PC-3 (cell line): ENCODE data around the gene SNAI3. TPM values are rescaled to one million over a fixed set of nuclear protein-coding genes. Genes with fewer than 3 reads are reported as not detected.

ENCODE experiments used
- ATAC-seq: fragments of 200-7000 bp; cut with Tn5 transposase; 2 replicates; pipeline ENCODE4 v1.9.1; 2020; ENCODE audit warnings: mild to moderate bottlenecking, moderate library complexity
- BruUV-seq: library from RNA; stranded (reverse); fragments of 400-500 nt; replicated peaks from 2 replicates; lab custom pipeline; 2021; lab: Mats Ljungman, UMichigan
- CTCF ChIA-PET: fragments of 300-600 bp; sonication (Branson Sonifier 250); formaldehyde crosslinking; loops from one replicate; lab custom pipeline; 2022; ENCODE audit warnings: antibody characterized with exemption; lab: Charles Lee
- POLR2A ChIA-PET: fragments of 300-600 bp; sonication (Branson Sonifier 250); formaldehyde crosslinking; loops from one replicate; lab custom pipeline; 2022; ENCODE audit warnings: antibody characterized with exemption; ENCODE audit not compliant: unreplicated experiment; lab: Charles Lee
- DNase-seq: peaks from one replicate; pipeline ENCODE4 v3.0.0-alpha.2; 2015
- H2AFZ ChIP-seq: fragments of 300-600 bp; sonication (generic); 2 replicates; pipeline ENCODE4 v1.6.0; 2016; ENCODE audit warnings: antibody characterized with exemption, low read length
- H3F3A ChIP-seq: fragments of 300-600 bp; sonication (generic); one replicate; pipeline ENCODE4 v1.6.0; 2017; ENCODE audit warnings: antibody characterized with exemption, low read length, control low read depth, mild to moderate bottlenecking; ENCODE audit not compliant: unreplicated experiment
- H3K27ac ChIP-seq: fragments of 300-600 bp; sonication (generic); 2 replicates; pipeline ENCODE4 v1.5.1; 2016; ENCODE audit warnings: mild to moderate bottlenecking, low read length
- H3K27me3 ChIP-seq: fragments of 300-600 bp; sonication (generic); 2 replicates; pipeline ENCODE4 v1.6.1; 2016; ENCODE audit warnings: low read length, mixed read lengths
- H3K36me3 ChIP-seq: fragments of 300-600 bp; sonication (generic); 2 replicates; pipeline ENCODE4 v1.6.1; 2016; ENCODE audit warnings: low read depth, mixed run types, low read length, mixed read lengths
- H3K4me1 ChIP-seq: fragments of 300-600 bp; sonication (generic); 2 replicates; pipeline ENCODE4 v1.5.1; 2016; ENCODE audit warnings: low read length; ENCODE audit not compliant: insufficient read depth
- H3K4me2 ChIP-seq: fragments of 300-600 bp; sonication (generic); 2 replicates; pipeline ENCODE4 v1.6.0; 2016; ENCODE audit warnings: low read length
- H3K4me3 ChIP-seq: fragments of 300-600 bp; sonication (generic); 2 replicates; pipeline ENCODE4 v1.5.1; 2016; ENCODE audit warnings: mild to moderate bottlenecking, low read length, mixed read lengths
- H3K79me2 ChIP-seq: fragments of 300-600 bp; sonication (generic); 2 replicates; pipeline ENCODE4 v1.6.1; 2017; ENCODE audit warnings: low read length, mixed read lengths
- H3K9ac ChIP-seq: fragments of 300-600 bp; sonication (generic); 2 replicates; pipeline ENCODE4 v1.6.0; 2016; ENCODE audit warnings: mild to moderate bottlenecking, low read length
- H3K9me2 ChIP-seq: fragments of 300-600 bp; sonication (generic); replicated peaks from 2 replicates; pipeline ENCODE4 v1.6.1; 2016; ENCODE audit warnings: mixed run types, low read length, mixed read lengths
- H3K9me3 ChIP-seq: fragments of 300-600 bp; sonication (generic); 2 replicates; pipeline ENCODE4 v1.6.1; 2016; ENCODE audit warnings: low read length, mixed read lengths
- H4K20me1 ChIP-seq: fragments of 300-600 bp; sonication (generic); 2 replicates; pipeline ENCODE4 v1.6.1; 2016; ENCODE audit warnings: low read length, mixed read lengths
- CTCF ChIP-seq: fragments of 300-600 bp; sonication (generic); conservative IDR thresholded peaks from 2 replicates; pipeline ENCODE4 v1.5.1; 2017; ENCODE audit warnings: antibody characterized with exemption, low read depth, mild to moderate bottlenecking, low read length
- EZH2 ChIP-seq: fragments of 300-600 bp; sonication (generic); IDR thresholded peaks from one replicate; pipeline ENCODE4 v1.6.1; 2017; ENCODE audit warnings: antibody characterized with exemption, mild to moderate bottlenecking, low read length; ENCODE audit not compliant: unreplicated experiment
- EZH2phosphoT487 ChIP-seq: fragments of 300-600 bp; sonication (generic); IDR thresholded peaks from 2 replicates; pipeline ENCODE4 v1.6.1; 2018; ENCODE audit warnings: mild to moderate bottlenecking, antibody characterized with exemption, low read length, borderline replicate concordance
- intact Hi-C: fragments of 100-400 bp; cut with micrococcal nuclease; formaldehyde crosslinking; loops from 2 replicates; pipeline ENCODE4 v1.9.0; 2023
- total RNA-seq: library from RNA; depleted of rRNA; stranded (reverse); fragments of >200 nt; gene quantifications from 2 replicates; pipeline ENCODE4 v1.2.3, GENCODE V29; 2014

SNAI3 gene
- total RNA-seq, 1 experiment from 2014 or later: 0.22 TPM

- POLR2A ChIA-PET: no interaction called here
- intact Hi-C loops: no loop called here
- no TSS peak for BruUV-seq
- H3K27ac ChIP-seq: no peak overlapping the region
- H3K9me2 ChIP-seq: no peaks in the 10 kb centered on the region
- no peaks in the 10 kb centered on the region for H3K27me3 ChIP-seq
- no peak overlapping the region for H2AFZ ChIP-seq
- TF ChIP-seq CTCF: no peak
- no peak for TF ChIP-seq EZH2phosphoT487
- TF ChIP-seq EZH2: no peak
- CTCF ChIA-PET: interaction anchor here (0.7 kb wide), 1 partner anchor 49 kb away, joined by 4 read pairs; no protein-coding TSS in a partner anchor
- H3K79me2 ChIP-seq: no peaks in the 10 kb centered on the region
- H3K4me2 ChIP-seq: no peak overlapping the region
- H3K9ac ChIP-seq: no peak overlapping the region
- no peak overlapping the region for H3K4me3 ChIP-seq
- H3K36me3 ChIP-seq: no peaks in the 10 kb centered on the region
- no peaks in the 10 kb centered on the region for H4K20me1 ChIP-seq
- DNase-seq (no peak), ATAC-seq (no peak)
- H3K4me1 ChIP-seq: 0 out of 2 replicates have a peak, but pooled peaks cover 3% of the 10 kb centered on the region
- no peaks in the 10 kb centered on the region for H3F3A ChIP-seq
- no peaks in the 10 kb centered on the region for H3K9me3 ChIP-seq
Observed at GRCh38 chr16:88688013-88688778, 1.9 kb upstream of the SNAI3 start.

GRCh38 chr16:88687676-88688012, 1.3 kb upstream of the SNAI3 start:
- no TSS peak for BruUV-seq
- ChIA-PET CTCF (interaction anchor here (0.7 kb wide), 1 partner anchor 50 kb away, joined by 4 read pairs; no protein-coding TSS in a partner anchor), POLR2A (no interaction called here)
- Histone ChIP-seq H3K27ac (no peak overlapping the region), H3K9me2 (no peaks in the 10 kb centered on the region), H3K79me2 (no peaks in the 10 kb centered on the region), H3F3A (no peaks in the 10 kb centered on the region), H3K36me3 (no peaks in the 10 kb centered on the region), H3K9me3 (no peaks in the 10 kb centered on the region), H2AFZ (no peak overlapping the region), H3K4me3 (no peak overlapping the region), H3K4me2 (no peak overlapping the region), H3K27me3 (no peaks in the 10 kb centered on the region), H4K20me1 (no peaks in the 10 kb centered on the region), H3K4me1 (0 out of 2 replicates have a peak, but pooled peaks cover 3% of the 10 kb centered on the region), H3K9ac (no peak overlapping the region)
- no peak for DNase-seq
- TF ChIP-seq EZH2phosphoT487: no peak
- no peak for TF ChIP-seq EZH2
- TF ChIP-seq CTCF: no peak
- intact Hi-C loops: no loop called here
- no peak for ATAC-seq

GRCh38 chr16:88687254-88687576, 908 bp upstream of the SNAI3 start:
- intact Hi-C loops: no loop called here

More at GRCh38 chr16:88687254-88687576, 908 bp upstream of the SNAI3 start:
- no peaks in the 10 kb centered on the region for H3K79me2 ChIP-seq
- no peak overlapping the region for H3K4me2 ChIP-seq
- no peak overlapping the region for H3K9ac ChIP-seq
- DNase-seq (no peak), ATAC-seq (no peak)
- no TSS peak for BruUV-seq
- H3K27ac ChIP-seq: no peak overlapping the region
- H2AFZ ChIP-seq: no peak overlapping the region
- TF ChIP-seq EZH2phosphoT487 (no peak), CTCF (no peak), EZH2 (no peak)
- H3K27me3 ChIP-seq: no peaks in the 10 kb centered on the region
- 0 out of 2 replicates have a peak, but pooled peaks cover 3% of the 10 kb centered on the region for H3K4me1 ChIP-seq
- POLR2A ChIA-PET: no interaction called here
- H3K36me3 ChIP-seq: no peaks in the 10 kb centered on the region
- CTCF ChIA-PET: no interaction called here
- no peaks in the 10 kb centered on the region for H3F3A ChIP-seq
- no peaks in the 10 kb centered on the region for H3K9me3 ChIP-seq
- H3K4me3 ChIP-seq: no peak overlapping the region
- no peaks in the 10 kb centered on the region for H3K9me2 ChIP-seq
- no peaks in the 10 kb centered on the region for H4K20me1 ChIP-seq
